Omental fat pad (tissue), 4 donors: ENCODE data around the gene SYTL3. TPM values are rescaled to one million over a fixed set of nuclear protein-coding genes. Genes with fewer than 3 reads are reported as not detected.
A peak's percentile ranks its signal among the peaks of the same experiment; 100 is the strongest.

Experiments used
- ATAC-seq: fragments of 150-250 bp; one replicate; pipeline ENCODE4 v1.9.1; 2016; ENCODE audit warnings: mild to moderate bottlenecking, moderate library complexity; ENCODE audit not compliant: low FRiP score
- DNase-seq: peaks from one replicate; pipeline ENCODE4 v3.0.0-alpha.2; 2019; ENCODE audit warnings: low spot score
- CTCF ChIP-seq, 3 donors: fragments of 450-650 bp; IDR thresholded peaks; one replicate each; pipeline ENCODE4 v1.5.1; 2016 to 2017; ENCODE audit warnings: antibody characterized with exemption in 3 of 3, mild to moderate bottlenecking in 3 of 3, moderate library complexity in 2 of 3
- total RNA-seq, 4 donors: library from RNA; depleted of rRNA; stranded (reverse); fragments of >200 nt; gene quantifications; one replicate each; pipeline ENCODE4 v1.1.0, GENCODE V29; 2016

Gene SYTL3
- total RNA-seq, 4 donors from 2014 or later: 5.3 to 16.3 (median 6.8) TPM

DNA sequence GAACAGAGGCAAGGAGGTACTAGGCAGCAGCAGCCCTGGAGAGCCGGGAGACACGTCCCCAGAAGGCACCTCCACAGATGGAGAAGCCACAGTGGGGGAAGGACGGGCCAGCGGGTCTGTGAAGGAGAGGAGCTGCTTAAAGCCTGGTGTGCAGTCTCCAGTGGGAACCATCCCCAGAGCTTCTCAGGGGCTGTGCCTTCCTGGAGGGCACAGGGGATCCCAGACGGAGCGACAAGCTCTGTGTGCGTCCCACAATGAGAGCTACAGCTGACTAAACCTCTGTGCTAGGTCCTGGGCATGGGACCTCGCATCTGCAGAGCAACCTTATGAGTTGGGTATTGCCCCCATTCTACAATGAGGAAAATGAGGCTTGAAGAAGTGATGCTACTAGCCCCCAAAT is 118.6 kb downstream of the SYTL3 start:
- DNase-seq: no peak
- ATAC-seq: no peak
- TF ChIP-seq CTCF (IDR thresholded peaks at IDR 0.05): no peak

DNA sequence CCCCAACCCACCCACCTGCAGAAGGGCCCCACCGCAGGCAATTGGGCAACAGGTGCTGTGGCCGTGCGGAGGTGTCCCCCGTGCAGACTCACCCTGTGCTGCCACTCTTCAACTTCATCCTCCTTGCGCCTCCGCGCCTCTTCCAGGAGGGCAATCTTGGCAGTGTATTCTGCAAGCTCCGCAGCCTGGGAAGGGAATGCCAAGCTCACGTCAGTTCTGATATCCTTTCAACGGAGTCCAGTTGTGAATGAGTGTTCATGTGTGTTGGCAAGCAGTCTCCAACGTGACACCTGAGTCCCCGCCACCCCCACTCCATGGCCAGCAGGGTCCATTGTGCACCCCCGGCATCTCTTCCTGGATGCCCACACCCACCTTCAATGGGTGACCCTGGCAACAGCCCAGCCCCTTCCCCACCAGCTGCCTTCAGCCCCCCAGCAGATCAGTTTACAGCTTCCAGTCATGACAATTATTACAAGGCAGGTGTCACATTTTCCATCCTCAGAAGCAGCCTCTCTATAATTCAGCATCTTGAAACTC is 119.4 kb downstream of the SYTL3 start:
- DNase-seq (no peak), ATAC-seq (no peak)
- TF ChIP-seq CTCF (IDR thresholded peaks at IDR 0.05): no peak

DNA sequence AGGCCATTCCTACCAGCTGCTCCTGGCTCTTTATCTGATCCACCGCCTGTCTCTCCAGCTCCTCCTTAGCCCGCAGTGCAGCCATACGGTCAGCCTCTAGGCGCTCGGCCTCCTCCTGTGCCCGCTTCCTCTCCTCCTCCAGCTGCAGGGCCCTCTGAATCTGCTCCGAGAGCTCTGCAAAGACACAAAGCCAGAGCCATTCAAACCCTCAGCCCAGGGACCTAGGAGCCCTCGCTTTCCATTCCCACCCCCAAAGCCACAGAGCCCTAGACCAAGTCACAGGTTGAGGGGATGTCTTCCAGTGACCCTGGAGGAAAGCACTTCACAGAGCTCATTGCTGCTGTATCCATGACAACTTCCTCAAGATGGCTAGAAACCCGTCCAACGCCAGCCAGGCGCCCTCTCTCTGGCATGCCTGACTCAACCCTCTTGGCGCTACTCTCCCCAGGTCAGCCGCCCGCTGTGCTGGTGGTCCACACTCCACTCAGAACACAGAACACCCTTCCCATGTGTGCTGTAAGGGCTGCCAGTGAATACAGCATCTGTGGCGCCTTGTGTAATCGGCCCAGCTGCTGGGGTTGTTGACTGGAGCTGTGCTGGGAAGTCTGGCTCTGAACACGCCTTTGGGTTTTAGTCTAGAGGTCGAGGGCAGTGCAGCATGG is 120.0 kb downstream of the SYTL3 start:
- ATAC-seq (no peak), DNase-seq (peak; percentile 20)
- no peak for TF ChIP-seq CTCF (IDR thresholded peaks at IDR 0.05)

DNA sequence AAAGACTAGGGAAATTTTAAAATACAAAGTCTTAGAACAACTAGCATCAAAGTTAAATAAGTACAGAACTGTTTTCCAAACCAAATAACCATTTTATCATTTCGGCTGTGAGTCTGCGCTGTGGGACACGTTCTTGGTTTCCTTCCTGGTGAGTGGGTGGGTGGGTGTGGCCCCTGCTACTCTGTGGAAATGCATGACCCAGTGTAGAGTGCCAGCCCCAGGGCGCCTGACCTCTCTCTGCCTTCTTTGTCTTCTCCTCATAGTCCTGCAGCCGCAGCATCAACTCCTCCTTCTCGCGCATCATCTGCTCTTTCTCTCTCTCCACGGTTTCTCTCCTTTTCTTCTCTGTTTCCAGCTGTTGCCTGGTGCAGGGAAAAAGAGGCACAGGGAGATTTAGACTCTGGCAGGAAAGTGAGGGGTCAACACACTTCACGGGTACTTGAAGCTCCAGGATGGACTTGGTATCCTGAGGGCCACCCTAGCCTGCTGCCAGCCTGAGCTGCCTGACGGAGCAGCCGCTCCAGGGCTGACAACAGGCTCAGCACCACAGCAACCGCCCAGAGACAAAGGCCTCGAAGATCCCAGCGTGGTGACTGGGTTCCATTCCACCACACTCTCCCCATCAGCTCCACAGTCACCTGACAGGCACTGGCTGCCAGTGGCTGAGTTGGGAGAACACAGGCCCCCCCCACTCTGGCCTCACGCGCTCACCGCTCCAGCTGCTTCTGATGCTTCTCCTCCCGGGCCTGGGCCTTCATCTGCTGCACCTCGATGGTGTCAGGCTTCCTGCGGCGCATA is 120.9 kb downstream of the SYTL3 start:
- no peak for ATAC-seq
- TF ChIP-seq CTCF (IDR thresholded peaks at IDR 0.05): no peak
- no peak for DNase-seq

DNA sequence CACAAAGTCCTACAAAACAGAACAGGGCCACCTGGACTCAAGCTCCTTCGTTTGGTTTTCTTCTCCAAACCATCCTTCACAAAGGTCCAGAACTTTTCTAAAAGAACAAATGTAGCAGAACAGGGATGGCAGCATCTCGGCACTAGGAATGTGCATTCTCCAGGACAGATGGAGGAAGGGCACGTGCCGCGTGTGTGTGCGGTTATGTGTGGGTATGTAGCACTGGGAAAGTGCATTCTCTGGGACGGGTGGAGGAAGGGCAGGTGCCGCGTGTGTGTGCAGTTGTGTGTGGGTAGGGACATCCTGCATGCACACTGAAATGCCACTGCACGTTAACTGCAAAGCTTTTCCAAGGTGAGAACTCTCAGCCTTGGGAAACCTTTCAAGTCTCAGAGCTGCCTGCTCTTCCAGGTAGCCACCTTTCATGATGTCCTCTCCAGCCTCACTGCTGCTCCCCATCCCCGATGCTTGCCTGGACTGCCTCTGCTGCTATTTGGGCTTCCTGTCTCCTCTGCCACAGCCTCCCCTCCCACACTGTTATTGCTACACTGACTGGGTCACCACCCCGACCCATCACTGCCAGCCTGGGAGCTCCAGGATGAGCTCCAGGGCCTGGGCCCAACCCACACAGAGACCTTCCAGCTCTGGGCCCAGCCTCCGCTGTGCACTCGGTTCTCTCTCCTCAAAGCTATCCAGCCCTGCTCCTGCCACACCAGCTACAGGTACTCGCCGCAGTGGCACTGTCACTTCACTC is 121.7 kb downstream of the SYTL3 start:
- ATAC-seq (no peak), DNase-seq (no peak)

GRCh38 chr6:158772172-158772571 is 122.3 kb downstream of the SYTL3 start:
- no peak for ATAC-seq
- DNase-seq: no peak
- no peak for TF ChIP-seq CTCF (IDR thresholded peaks at IDR 0.05)

More for the DNA sequence above, 121.7 kb downstream of the SYTL3 start:
- no peak for TF ChIP-seq CTCF (IDR thresholded peaks at IDR 0.05)
